Stimulated activated CD4-positive, alpha-beta T cell treated with anti-CD3 and anti-CD28 coated beads, Interleukin-1b, Interleukin-23, amount 100 ng/mL, for 48 hours (primary cell): ENCODE measurements around the gene CCDC80.

Experiments
- DNase-seq: peaks from one replicate; pipeline ENCODE4 v3.0.0-alpha.2; 2020

The CCDC80 gene

GRCh38 chr3:112631257-112631656 lies 9.7 kb downstream of the CCDC80 start:
- DNase-seq: no peak

GRCh38 chr3:112629425-112629824 lies 11.5 kb downstream of the CCDC80 start:
- peak; percentile 13 for DNase-seq

GRCh38 chr3:112627919-112628466 lies 12.9 kb downstream of the CCDC80 start:
- DNase-seq: no peak

- no peak for DNase-seq
Measured at GRCh38 chr3:112627419-112627818, 13.5 kb downstream of the CCDC80 start.

GRCh38 chr3:112623717-112624116 lies 17.2 kb downstream of the CCDC80 start:
- no peak for DNase-seq

GRCh38 chr3:112623213-112623612 lies 17.7 kb downstream of the CCDC80 start:
- DNase-seq: no peak

GRCh38 chr3:112619295-112619694 lies 21.6 kb downstream of the CCDC80 start:
- DNase-seq: no peak

- no peak for DNase-seq
Measured at GRCh38 chr3:112617285-112617684, 23.7 kb downstream of the CCDC80 start.

- no peak for DNase-seq
Measured at GRCh38 chr3:112615989-112616731, 24.8 kb downstream of the CCDC80 start.

GRCh38 chr3:112611752-112612515 lies 29.0 kb downstream of the CCDC80 start:
- DNase-seq: no peak

GRCh38 chr3:112610121-112610520 lies 30.8 kb downstream of the CCDC80 start:
- no peak for DNase-seq

- DNase-seq: no peak
Measured at GRCh38 chr3:112607863-112608262, 33.1 kb downstream of the CCDC80 start.

GRCh38 chr3:112606098-112606497 lies 34.8 kb downstream of the CCDC80 start:
- no peak for DNase-seq

GRCh38 chr3:112605285-112605684 lies 35.7 kb downstream of the CCDC80 start:
- DNase-seq: no peak

GRCh38 chr3:112604536-112604935 lies 36.4 kb downstream of the CCDC80 start:
- DNase-seq: no peak

GRCh38 chr3:112602217-112602838 lies 38.6 kb downstream of the CCDC80 start:
- DNase-seq: no peak

GRCh38 chr3:112598731-112599130 lies 42.2 kb downstream of the CCDC80 start:
- no peak for DNase-seq

- DNase-seq: no peak
Measured at GRCh38 chr3:112597945-112598344, 43.0 kb downstream of the CCDC80 start.

- DNase-seq: no peak
Measured at GRCh38 chr3:112594856-112595255, 46.1 kb downstream of the CCDC80 start.

GRCh38 chr3:112593258-112593657 lies 47.7 kb downstream of the CCDC80 start:
- DNase-seq: no peak

GRCh38 chr3:112587336-112587735 lies 53.6 kb downstream of the CCDC80 start:
- no peak for DNase-seq

GRCh38 chr3:112585782-112586181 lies 55.2 kb downstream of the CCDC80 start:
- no peak for DNase-seq

GRCh38 chr3:112583105-112583504 lies 57.8 kb downstream of the CCDC80 start:
- DNase-seq: no peak
